GM12891 (cell line): ENCODE data around the gene FRRS1.

Source experiments
- PAX5 ChIP-seq: IDR thresholded peaks from 2 replicates; pipeline ENCODE4 v1.6.1; 2011; ENCODE audit warnings: low read length, moderate library complexity, mild to moderate bottlenecking; ENCODE audit not compliant: insufficient read depth, severe bottlenecking
- POLR2A ChIP-seq: IDR thresholded peaks from 2 replicates; pipeline ENCODE4 v1.6.1; 2011; ENCODE audit warnings: low read depth, low read length, control low read depth

- no peak for TF ChIP-seq POLR2A
- TF ChIP-seq PAX5, result no peak
Observed at GRCh38 chr1:99672530-99673213, 93.8 kb downstream of the FRRS1 start.
